Measurements from ENCODE around the gene TSEN2. TPM values are rescaled to one million over a fixed set of nuclear protein-coding genes. Genes with fewer than 3 reads are reported as not detected.

Gene TSEN2
- total RNA-seq, 1 experiment from 2014 or later: 22.0 TPM

GRCh38 chr3:12544652-12545472, 60.6 kb downstream of the TSEN2 start:
- H3K27ac Mint-ChIP-seq: no peak overlapping the region; a peak in 1 of 7 replicates

More at GRCh38 chr3:12544652-12545472, 60.6 kb downstream of the TSEN2 start:
- Histone ChIP-seq H3K9ac (ENCODE audit: extremely low read depth, insufficient read length, low read length) (no peak overlapping the region), H3K14ac (ENCODE audit: insufficient read depth, low read length) (no peak overlapping the region), H4K20me1 (ENCODE audit: control insufficient read depth, insufficient read depth, insufficient read length) (no peaks in the 10 kb centered on the region), H3K56ac (ENCODE audit: insufficient read length, low read depth, low read length) (no peak overlapping the region), H3K4me1 (ENCODE audit: insufficient read depth, low read length) (no peaks in the 10 kb centered on the region), H3K23me2 (ENCODE audit: insufficient read length, low read depth, low read length, poor library complexity, severe bottlenecking) (no peaks in the 10 kb centered on the region), H3K27me3 (ENCODE audit: insufficient read depth, low read length) (no peaks in the 10 kb centered on the region), H2BK120ac (ENCODE audit: low read depth, low read length, poor library complexity, severe bottlenecking) (no peak overlapping the region), H3K79me2 (ENCODE audit: insufficient read depth, low read length) (no peaks in the 10 kb centered on the region), H3K4ac (ENCODE audit: low read depth, low read length) (no peak overlapping the region), H2BK15ac (ENCODE audit: low read depth, low read length) (no peak overlapping the region), H2AK5ac (ENCODE audit: insufficient read length, low read length) (no peak overlapping the region), H2AFZ (ENCODE audit: low read length) (no peak overlapping the region), H3T11ph (ENCODE audit: low read length) (no peak overlapping the region), H2BK12ac (ENCODE audit: insufficient read length, low read depth, low read length) (no peak overlapping the region), H2BK20ac (ENCODE audit: low read depth, low read length, poor library complexity, severe bottlenecking) (no peak overlapping the region), H2BK5ac (ENCODE audit: insufficient read length, low read length) (no peak overlapping the region), H3K27ac (ENCODE audit: insufficient read length, low read depth, low read length) (no peak overlapping the region), H4K8ac (replicated peaks; ENCODE audit: insufficient read length, low read depth, low read length) (no peak overlapping the region), H4K5ac (ENCODE audit: insufficient read length, low read depth, low read length) (no peak overlapping the region), H4K91ac (ENCODE audit: insufficient read length, low read depth, low read length) (no peak overlapping the region), H3K4me2 (ENCODE audit: insufficient read depth, insufficient read length, low read length) (peak overlapping the region; percentile 13), H3K18ac (ENCODE audit: insufficient read length, low read depth, low read length) (no peak overlapping the region), H3K79me1 (ENCODE audit: insufficient read depth, low read depth, low read length, poor library complexity, severe bottlenecking) (no peaks in the 10 kb centered on the region), H3K9me3 (ENCODE audit: control insufficient read depth, low read depth, low read length) (no peaks in the 10 kb centered on the region), H3K23ac (ENCODE audit: insufficient read length, low read depth, low read length) (no peak overlapping the region)
- Mint-ChIP-seq H3K27me3 (ENCODE audit: low read depth) (0 out of 2 replicates have a peak, but pooled peaks cover 2% of the 10 kb centered on the region), H3K4me3 (peak overlapping the region in 1 of 2 experiments; percentile 46; a peak in 2 of 5 replicates), H3K4me1 (peaks cover 19 to 20% of the 10 kb centered on the region in 2 experiments), H3K9me3 (no peaks in the 10 kb centered on the region), H3K36me3 (ENCODE audit: insufficient read depth in 1 of 3, low read depth in 3 of 3) (no peaks in the 10 kb centered on the region)
- TF ChIP-seq CTCF (conservative IDR thresholded peaks at IDR 0.05): no peak
- WGBS (ENCODE audit: extremely low coverage, insufficient read length, low lambda C conversion rate): no CpG with 5 or more reads among the region's 11 CpGs
- peak; percentile 61 for DNase-seq

All from H9 (cell line).